ENCODE results near the gene GALNT3.

GALNT3 gene

GRCh38 chr2:165793779-165794535, at the start of gene GALNT3:
Gene GALNT3, minus strand, starts transcription at chr2:165794247. Its CDS starts 23,547 bp downstream, at chr2:165770700.
- no peak for DNase-seq

- DNase-seq: no peak
Measured at GRCh38 chr2:165843351-165843750, 49.3 kb upstream of the GALNT3 start.

GRCh38 chr2:165840333-165840958, 46.4 kb upstream of the GALNT3 start:
- DNase-seq: no peak

- no peak for DNase-seq
Measured at GRCh38 chr2:165839610-165840009, 45.6 kb upstream of the GALNT3 start.

- DNase-seq: no peak
Measured at GRCh38 chr2:165837122-165837521, 43.1 kb upstream of the GALNT3 start.

GRCh38 chr2:165835363-165835762, 41.3 kb upstream of the GALNT3 start:
- no peak for DNase-seq

- no peak for DNase-seq
Measured at GRCh38 chr2:165833156-165833555, 39.1 kb upstream of the GALNT3 start.

- DNase-seq: no peak
Measured at GRCh38 chr2:165827921-165828276, 33.9 kb upstream of the GALNT3 start.

GRCh38 chr2:165827016-165827920, 33.2 kb upstream of the GALNT3 start:
- no peak for DNase-seq

GRCh38 chr2:165825041-165825440, 31.0 kb upstream of the GALNT3 start:
- no peak for DNase-seq

GRCh38 chr2:165820296-165820695, 26.2 kb upstream of the GALNT3 start:
- no peak for DNase-seq

GRCh38 chr2:165818920-165819319, 24.9 kb upstream of the GALNT3 start:
- DNase-seq: no peak

GRCh38 chr2:165815299-165816141, 21.5 kb upstream of the GALNT3 start:
- DNase-seq: peak; percentile 41 to 67

GRCh38 chr2:165814473-165814872, 20.4 kb upstream of the GALNT3 start:
- DNase-seq: no peak

GRCh38 chr2:165811592-165812370, 17.7 kb upstream of the GALNT3 start:
- DNase-seq: no peak

- no peak for DNase-seq
Measured at GRCh38 chr2:165810418-165810817, 16.4 kb upstream of the GALNT3 start.

- DNase-seq: no peak
Measured at GRCh38 chr2:165804719-165805118, 10.7 kb upstream of the GALNT3 start.

GRCh38 chr2:165803123-165803760, 9.2 kb upstream of the GALNT3 start:
- DNase-seq: no peak

- DNase-seq: no peak
Measured at GRCh38 chr2:165801176-165801575, 7.1 kb upstream of the GALNT3 start.

GRCh38 chr2:165796819-165797530, 2.9 kb upstream of the GALNT3 start:
- no peak for DNase-seq

GRCh38 chr2:165796129-165796528, 2.1 kb upstream of the GALNT3 start:
- DNase-seq: peak in 1 of 2 experiments; percentile 14

Data from AML-193 (cell line).